Activated T-cell treated with anti-CD3 and anti-CD28 coated beads for 1 hour (primary cell): ENCODE measurements around the gene SH3TC2.

Experiments
- DNase-seq: peaks from one replicate; pipeline ENCODE4 v3.0.0-alpha.2; 2020; ENCODE audit warnings: low read depth

SH3TC2 gene

DNA sequence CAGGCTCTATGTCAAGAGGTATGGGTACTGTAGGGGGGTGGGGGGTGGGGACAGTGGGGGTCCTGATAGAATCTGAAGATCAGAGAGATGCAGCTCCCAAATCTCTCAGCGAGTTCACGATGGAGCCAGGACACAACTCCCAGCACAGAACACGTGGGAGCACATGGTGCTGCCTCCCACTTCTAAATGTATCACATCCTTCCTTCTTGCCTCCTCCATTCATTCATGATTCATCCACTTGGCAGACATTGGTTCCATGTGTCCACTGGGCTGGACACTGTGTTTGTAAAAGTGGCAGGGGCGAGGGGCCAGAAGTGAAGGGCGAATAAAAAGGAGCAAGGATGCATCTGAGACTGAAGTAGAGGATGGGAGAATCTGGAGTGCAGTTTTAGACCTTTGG lies 33.9 kb downstream of the SH3TC2 start:
- no peak for DNase-seq

DNA sequence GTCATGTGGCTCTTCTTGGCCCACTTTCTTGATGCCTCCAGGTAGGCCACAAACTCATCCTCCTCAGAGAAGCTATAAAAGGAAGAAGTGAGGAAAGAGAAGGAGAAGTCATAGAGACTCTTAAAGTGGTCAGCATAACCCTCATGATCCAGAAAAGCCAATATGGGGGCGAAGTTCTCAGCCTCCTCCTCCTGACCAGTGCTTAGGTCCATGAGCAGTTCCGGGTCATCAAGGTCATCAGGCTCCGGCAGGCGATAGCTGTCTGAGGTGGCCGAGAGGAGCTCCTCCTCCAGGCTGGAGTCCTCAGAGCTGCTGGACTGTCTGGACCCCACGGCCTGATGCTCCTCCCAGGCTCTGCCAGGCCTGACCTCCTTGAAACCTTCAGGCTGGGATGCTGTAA lies 34.7 kb downstream of the SH3TC2 start:
- no peak for DNase-seq

DNA sequence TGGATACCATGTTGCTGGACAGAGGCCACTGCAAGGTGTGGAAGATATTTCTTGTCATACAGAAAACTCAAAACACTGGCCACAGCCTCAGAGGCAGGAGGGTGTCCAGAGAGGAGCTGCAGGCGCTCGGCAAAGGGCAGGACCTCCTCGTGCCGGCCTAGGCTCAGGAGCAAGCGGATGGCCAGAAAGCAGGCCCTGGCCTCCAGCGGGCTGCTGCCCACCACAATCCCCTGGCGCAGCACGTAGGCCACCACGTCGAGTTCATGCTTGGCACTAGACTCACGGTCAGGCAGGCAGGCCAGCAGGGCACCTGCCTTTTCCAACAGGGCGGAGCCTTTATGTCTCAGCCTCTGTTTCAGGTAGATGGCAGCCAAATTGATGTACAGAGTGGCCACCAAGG lies 35.2 kb downstream of the SH3TC2 start:
- no peak for DNase-seq

DNA sequence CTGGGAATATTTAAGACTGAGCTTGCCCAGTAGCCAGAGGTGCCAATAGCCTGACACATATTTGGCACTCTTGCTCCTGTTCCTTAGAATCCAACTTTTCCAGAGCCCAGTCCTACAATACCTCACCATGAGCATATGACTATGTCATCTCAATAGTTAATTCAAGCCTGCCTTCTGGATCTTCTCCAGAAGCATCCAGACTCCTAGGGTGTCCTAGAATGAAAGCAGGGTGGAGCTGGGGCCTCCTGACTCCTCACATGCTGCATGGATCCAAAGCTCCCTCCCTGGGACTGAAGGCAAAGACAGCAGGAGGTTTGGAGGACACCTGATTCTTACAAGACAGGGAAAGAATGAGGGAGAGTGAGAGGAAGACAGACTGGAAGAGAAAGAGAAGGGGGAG lies 37.9 kb downstream of the SH3TC2 start:
- no peak for DNase-seq

DNA sequence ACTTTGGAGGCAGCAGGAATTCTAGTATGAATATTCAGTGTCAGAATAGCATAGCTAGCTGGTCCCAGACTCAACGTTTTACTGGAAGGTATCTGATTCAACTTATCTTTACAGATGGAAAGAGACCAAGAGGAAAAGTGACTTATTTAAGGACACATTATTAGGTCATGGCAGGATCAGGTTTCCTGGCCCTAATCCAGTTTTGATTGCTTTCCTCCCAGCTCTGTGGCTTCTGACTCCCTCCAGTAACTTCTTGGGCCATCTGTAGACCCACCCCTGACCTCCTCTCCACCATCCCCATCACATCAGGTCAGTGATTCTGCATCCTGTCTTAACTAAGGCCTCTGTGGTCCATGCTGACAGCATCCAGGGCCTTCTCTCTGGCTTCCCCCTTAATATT lies 38.4 kb downstream of the SH3TC2 start:
- no peak for DNase-seq

DNA sequence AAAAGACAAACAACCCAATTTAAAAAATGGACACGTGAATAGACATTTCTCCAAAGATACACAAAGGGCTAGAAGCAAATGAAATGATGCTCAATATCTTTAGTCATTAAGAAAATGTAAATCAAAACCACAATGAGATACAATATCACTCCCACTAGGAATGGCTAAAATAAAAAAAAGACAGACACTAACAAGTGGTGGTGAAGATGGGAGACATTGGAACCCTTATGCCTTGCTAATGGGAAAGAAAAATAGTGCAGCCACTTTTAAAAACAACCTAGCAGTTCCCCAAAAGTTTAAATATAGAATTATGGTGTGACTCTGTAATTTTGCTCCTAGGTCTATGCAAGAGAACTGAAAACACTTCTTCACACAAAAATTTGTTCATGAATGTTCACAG lies 40.7 kb downstream of the SH3TC2 start:
- DNase-seq, result no peak

DNA sequence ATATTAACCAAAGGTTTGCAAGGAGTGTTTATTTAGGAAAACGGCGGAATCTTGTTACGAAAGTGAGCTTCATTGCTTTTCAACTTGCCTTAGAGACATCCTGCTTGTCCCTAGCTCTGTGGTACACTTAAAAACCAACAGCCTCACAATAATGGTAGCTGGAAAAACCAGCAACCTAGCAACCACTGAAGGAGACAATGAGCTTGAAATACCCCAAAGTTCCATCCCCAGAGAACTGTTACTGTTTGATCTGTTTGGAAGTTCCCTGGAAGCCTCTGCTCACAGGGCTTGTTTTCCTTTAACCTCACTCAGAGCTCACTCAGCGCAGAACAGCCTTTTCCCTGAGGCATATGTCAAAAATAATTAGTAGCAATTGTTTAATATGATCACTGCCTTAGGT lies 43.2 kb downstream of the SH3TC2 start:
- DNase-seq, result no peak

DNA sequence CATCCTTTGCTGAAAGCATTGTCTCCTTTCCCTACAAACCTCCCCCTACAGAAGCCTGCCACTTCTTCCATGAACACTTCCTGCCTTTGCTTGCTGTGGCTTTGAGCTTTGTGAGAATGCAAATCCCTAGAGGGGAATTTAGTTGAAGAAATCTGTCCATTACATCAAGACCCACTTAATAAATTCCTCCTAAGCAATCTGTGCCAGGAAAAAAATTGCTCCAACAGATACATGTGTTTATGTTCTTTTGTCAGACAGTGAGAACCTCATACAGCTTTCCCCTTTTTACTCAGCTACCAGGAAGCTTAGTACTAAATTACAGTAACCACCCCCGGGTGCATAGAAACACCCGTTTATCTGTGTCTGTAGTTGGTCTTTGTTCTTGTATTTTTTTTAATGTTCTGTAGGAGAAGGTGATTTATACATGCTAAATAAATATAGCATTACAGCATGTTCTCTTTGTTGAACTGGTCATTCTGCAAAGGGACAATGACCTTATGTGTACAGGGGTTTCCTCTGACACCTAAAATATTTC lies 43.9 kb downstream of the SH3TC2 start:
- DNase-seq, result no peak

DNA sequence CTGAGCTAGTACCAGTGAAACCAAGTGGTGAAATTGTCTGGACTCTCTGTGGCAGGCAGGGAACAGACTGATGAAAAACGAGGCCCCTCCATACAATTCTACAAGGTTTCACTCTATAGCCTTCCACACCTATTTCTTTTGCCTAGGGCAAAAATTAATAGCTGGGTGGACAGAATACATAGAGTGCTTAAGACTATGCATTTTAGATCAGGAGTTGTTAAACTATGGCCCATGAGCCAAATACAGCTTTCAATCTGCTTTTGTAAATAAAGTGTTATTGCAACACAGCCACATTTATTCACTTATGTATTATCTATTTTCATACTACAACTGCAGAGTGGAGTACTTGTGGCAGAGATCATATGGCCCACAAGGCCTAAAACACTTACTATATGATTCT lies 45.2 kb downstream of the SH3TC2 start:
- no peak for DNase-seq

DNA sequence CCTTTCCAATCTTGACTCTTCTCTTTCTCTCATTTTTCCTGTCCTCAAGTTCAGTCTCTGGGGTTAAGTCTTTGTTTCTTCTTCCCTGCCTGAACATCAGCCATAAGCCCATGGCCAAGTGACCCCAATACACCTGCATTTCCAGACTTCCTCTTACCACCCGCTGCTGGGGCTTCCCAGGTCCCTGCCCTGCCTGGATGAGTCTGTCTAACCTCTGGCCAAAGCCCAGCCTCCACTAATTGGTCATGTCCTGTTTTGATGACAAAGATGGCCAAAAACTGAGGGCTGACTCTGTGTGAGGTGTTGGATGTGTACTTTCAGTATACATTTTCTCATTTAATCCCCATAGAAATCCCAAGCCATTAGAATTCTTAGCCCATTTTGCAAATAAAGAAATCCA lies 47.3 kb downstream of the SH3TC2 start:
- no peak for DNase-seq

DNA sequence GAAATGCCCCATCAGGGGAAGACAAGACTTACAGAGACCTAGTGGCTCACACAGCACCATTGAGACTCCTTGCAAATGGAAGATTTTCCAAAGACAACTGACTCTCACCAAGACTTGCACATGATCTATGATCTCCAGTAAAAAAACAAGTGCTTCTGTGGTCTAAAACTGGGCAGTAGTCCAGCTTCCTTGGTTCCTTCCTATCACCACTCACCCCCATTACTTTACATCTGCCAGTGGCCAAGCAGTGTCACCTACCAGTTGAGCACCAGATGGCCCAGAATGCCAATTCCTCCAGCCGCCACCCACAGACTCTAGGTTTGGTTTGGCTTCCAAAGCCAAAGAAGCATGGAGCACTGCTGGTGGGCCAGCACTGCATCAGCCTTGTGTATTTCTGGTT lies 47.7 kb downstream of the SH3TC2 start:
- DNase-seq, result no peak

DNA sequence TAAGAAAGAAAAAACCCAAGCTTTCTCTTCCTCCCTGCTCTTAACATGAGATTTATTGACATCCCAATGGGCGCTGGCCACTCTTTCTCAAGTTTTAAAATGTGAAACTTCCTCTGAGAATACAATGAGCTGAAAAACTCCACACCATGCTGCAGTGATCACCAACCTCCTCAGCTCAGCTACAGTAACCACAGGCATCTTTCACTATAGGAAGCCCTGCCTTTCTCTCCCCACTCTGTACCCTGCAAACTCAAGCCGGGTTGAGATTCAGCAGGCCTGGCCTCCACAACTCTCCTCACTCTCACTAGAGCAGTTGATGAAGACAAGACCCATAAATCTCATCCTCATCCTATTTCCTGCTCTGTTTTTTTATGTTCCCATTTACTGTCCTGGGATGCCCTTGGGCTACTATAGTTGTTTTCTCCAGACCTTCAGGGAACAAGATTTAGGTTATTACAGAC lies 48.3 kb downstream of the SH3TC2 start:
- DNase-seq, result no peak

DNA sequence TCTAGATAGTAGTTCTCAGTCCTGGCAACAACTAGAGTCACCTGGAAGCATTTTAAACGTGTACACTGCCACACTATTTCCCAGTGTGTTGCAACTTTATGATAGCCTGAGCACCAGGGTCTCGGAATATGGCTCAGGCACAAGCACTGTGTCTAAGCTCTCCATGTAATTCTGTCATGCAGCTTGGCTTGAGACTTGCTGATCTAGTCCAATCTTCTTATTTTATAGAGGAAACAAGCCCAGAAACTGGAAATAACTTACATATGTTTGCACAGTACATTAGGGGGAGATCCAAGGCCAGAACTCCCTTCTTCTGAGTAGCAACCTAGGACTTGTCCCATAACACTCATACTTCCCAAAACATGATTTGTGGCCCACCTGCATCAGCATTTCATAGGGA lies 49.1 kb downstream of the SH3TC2 start:
- DNase-seq, result no peak

DNA sequence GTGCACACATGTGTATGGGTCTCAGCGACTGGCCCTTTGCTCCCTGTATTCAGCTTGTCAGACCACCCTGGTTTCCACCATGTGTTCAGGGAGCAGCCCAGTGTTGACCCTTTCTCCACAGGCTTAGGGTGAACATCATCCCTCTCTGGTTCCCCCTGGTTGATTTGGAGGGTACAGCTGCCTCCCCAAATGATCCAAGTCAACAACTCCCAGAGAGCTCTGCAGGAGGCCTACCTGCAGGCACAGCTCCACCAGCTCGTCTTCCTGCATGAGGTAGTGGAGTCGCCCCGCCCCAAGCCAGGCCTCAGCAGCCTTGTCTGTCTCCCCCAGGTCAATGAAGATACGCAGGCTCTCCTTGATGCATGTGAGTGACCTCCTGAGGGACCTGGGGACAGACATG lies 50.5 kb downstream of the SH3TC2 start:
- DNase-seq, result no peak

DNA sequence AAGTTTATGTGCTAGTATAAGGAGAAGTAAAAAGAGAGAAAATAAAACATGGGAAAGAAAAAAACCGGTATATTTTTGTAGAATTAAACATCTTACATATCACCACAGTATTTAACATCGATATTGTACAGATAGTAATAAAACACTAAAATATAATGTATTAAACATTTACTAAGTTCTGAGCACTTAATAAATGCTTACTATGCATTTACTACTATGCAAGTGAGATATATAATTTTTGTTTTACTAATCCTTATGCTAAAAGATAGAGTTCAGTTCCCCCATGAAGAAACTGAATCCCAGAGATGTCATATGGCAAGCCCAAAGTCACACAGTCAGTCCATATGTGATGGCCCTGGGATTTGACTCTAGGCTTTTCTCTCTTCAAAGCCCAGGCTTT lies 51.1 kb downstream of the SH3TC2 start:
- DNase-seq, result no peak

DNA sequence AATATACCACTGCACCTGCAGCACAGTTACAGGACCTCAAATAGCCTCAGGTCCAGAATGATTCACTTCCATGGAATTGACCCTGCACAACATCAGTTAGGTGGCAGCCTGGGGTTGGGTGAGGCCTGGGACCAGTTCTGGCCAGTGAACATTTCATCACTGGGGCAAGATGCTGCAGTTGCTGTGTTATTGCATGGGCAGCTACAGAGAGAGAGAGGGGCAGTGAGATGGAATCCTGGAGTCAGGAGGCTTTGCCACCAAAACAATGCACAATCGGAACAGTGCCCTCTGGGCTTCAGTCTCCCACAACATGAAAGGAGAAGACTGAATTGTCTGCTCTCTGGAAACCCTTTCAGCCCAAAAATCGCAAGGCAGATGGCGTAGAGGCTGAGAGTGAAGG lies 51.8 kb downstream of the SH3TC2 start:
- DNase-seq, result no peak

DNA sequence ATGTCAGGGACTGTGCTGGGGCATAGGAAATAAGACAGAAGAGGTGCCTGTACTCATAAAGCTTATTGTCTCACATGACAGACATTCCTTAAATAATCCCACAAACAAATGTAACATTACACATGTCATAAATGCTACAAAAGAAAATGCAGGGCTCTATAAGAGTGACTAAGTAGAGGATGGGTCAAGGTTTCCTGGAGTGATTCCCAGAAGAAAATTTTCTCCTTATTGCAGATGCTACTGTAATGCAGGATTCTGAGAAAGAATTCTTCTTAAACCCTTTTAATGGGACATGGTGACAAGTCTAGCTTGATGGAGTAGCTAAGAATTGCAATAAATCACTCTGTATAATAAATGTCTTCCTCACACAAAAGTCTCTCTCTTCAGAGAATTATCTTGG lies 55.7 kb downstream of the SH3TC2 start:
- DNase-seq, result no peak

DNA sequence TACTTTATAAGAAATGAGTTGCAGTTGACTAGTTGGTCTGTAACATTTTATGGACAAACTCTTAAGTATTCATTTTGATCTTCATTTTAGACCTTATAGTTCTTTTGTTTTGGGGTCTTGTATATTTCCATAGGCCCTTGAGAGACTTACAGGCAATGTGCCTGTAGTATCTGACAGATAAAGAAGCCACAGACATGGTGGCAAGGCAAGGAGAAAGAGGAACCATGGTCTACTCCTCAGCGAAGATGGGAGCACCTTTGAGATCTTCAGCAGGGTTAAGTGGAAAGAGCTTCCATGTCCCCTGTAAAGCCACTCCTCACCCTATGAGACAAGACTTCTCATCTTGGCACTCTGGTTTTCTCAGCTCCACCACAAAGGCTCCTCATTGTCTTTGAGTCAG lies 56.4 kb downstream of the SH3TC2 start:
- DNase-seq, result no peak

DNA sequence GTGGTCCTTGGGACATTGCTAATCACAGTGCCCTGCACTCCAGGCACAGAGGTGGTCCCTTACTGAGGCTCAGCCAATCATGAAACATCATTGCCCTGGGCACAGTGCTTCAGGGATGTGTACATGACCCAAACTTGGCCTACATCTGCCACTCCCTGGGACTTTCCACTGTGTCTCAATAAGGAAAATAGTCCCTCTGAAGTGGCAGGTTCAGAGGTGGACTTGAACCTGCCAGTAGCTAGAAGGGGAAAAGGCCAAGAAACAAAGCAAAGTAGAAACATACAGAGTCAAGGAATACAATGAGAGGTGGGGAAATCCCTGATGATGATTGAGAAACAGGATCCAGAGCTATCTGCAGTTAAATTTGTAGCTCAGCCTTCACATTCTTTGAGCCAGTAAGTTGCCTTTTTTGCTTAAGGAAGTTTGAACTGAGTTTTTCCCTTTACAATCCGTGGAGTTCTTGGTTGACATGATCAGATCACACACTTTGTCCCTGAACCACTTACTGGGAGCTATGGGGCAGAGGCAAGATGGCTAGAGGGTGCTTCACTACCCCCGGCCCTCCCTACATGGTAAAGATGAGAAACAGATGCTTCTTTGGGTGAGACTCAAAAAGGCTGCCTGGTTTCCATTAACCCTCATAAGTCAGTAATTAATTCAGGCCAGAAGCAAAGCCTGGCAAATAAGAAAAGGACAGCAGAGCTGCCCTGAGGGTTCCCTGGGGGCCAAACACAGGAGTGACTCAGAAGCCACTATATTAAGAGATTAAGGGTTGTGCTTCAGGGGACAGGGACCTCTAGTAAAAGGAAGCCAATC lies 57.6 kb downstream of the SH3TC2 start:
- DNase-seq, result no peak

DNA sequence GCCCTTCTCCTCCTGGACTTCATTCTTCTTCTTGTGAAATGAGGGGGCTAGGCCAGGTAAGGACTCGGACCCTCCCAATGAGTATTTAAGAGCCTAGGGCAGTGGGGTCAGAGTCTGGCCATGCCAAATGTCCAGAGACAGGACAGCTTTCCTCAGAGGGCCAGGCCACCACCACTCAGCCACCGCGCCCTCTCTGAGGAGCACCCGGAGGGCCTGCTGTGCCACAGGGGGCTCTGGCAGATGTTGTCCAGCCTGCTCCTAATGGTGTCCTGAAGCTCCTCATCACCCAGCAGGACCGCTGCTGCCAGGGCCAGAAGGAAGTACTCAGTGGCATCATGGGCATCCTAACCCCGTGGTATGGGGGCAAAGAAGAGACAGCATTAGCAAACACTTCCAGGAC lies 58.3 kb downstream of the SH3TC2 start:
- DNase-seq, result no peak

DNA sequence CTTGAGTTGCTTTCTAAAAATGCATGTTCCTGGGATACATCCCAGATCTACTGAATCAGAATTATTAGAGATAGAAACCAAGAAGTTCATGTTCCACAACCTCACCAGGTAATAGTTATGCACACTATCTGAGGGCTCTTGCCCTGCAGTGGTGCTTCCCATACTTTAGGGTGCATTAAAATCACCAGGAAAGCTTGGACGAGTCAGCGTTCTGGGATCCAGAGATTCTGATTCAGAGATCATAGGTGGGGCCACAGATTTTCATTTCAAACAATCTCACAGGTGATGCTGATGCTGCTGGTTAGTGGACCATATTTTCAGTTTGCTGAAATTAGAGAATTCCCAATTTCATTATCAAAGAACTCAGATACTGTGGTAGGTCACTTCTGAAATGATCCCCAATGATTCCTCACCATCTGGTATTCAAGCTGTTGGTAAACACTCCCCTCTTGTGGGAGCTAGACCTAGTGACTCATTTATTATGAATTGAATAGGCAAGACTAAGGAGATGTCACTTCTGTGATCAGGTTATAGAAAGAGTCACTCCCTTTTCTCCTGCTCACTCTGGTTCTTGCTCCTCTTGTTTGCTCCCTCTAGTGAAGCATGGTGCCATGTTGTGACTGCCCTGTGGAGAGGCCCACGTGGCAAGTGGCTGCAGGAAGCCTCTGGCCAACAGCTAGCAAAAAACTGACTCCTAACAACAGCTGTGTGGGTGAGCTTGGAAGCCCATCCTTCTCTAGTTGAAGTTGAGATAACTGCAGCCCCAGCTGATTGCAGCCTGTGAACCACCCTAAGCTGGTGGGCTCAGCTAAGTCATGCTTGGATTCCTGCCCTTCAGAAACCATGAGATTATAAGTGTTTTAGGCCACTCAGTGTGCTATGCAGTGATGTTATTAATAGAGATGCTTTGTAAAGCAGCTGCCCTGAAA lies 59.8 kb downstream of the SH3TC2 start:
- DNase-seq, result no peak

DNA sequence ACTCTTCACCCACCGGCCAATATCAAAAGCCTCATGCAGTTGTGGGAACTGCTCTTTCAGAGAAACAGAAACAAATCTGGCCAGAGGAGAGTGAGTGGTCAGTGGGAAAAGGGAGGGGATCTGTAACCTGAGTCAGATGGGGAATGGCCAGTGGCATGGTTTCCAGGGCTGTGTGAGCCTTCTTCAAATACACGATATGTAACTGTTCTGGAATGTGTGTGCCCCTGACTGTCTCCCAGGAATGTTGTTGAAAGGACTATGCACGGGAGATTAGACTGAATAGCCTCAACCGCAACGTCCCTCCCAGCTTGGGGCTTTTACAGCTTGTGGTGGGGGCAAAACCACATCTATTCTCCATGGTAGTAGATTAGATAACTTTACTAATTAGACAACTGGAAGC lies 60.8 kb downstream of the SH3TC2 start:
- DNase-seq, result no peak

DNA sequence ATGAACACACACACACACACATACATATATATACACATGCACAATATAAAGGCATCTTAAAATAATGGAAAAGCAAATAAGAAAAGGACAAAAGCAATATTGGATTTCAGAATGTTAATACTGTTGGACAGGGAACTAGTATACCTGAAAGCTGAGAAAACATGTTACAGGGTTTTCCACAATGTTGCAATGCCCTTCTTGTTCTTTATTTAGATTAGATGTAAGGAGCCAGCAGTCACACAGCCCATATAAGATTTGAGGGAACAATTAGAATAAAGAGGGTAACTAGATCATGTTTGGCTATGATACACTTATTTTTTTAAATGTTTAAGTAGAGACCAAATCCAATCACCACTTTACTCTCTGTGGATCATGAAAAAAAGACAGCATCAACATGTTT lies 61.7 kb downstream of the SH3TC2 start:
- no peak for DNase-seq
